Sigmoid colon (tissue), 7 donors: ENCODE data around the gene DOCK3. TPM values are rescaled to one million over a fixed set of nuclear protein-coding genes. Genes with fewer than 3 reads are reported as not detected.

Source experiments
- DNase-seq: peaks from one replicate; pipeline ENCODE4 v3.0.0-alpha.2; 2019
- H3K27ac ChIP-seq, 4 donors: fragments of 200-600 bp; sonication (generic); one replicate each; pipeline ENCODE4 v1.5.1; 2016 to 2019; ENCODE audit warnings: mild to moderate bottlenecking in 1 of 4
- H3K27me3 ChIP-seq, 3 donors: fragments of 200-600 bp; sonication (generic); one replicate each; pipeline ENCODE4 v1.5.1; 2019; ENCODE audit warnings: mild to moderate bottlenecking in 1 of 3
- H3K36me3 ChIP-seq, 4 donors: fragments of 200-600 bp; sonication (generic); one replicate each; pipeline ENCODE4 v1.5.1; 2016 to 2019
- H3K4me1 ChIP-seq, 4 donors: fragments of 200-600 bp; sonication (generic); one replicate each; pipeline ENCODE4 v1.5.1; 2017 to 2019
- H3K4me3 ChIP-seq, 4 donors: fragments of 200-600 bp; sonication (generic); one replicate each; pipeline ENCODE4 v1.5.1; 2017 to 2019; ENCODE audit warnings: mild to moderate bottlenecking in 2 of 4, moderate library complexity in 1 of 4
- H3K9me3 ChIP-seq, 4 donors: fragments of 200-600 bp in 3 of 4; sonication (generic) in 3 of 4; one replicate each; pipeline versions ENCODE4 v1.5.1 to v1.6.1; 2013 to 2019
- EP300 ChIP-seq, 4 donors: sonication (generic); formaldehyde crosslinking; IDR thresholded peaks; one replicate each; pipeline ENCODE4 v1.6.1; 2017; ENCODE audit warnings: antibody characterized with exemption in 4 of 4
- POLR2A ChIP-seq, 2 donors: fragments of 450-650 bp; IDR thresholded peaks; one replicate each; pipeline ENCODE4 v1.6.1; 2016; ENCODE audit warnings: antibody characterized with exemption in 2 of 2, mild to moderate bottlenecking in 2 of 2, moderate library complexity in 2 of 2
- POLR2AphosphoS5 ChIP-seq, 4 donors: sonication (generic); formaldehyde crosslinking; IDR thresholded peaks; one replicate each; pipeline ENCODE4 v1.6.1; 2017; ENCODE audit warnings: antibody characterized with exemption in 4 of 4
- WGBS, 2 donors: extraction: QIAGEN DNeasy Blood & Tissue Kit; methylation state at CpG; one replicate each; pipeline ENCODE4 v1.1.7; 2013; 5-methylcytosine and 5-hydroxymethylcytosine counted together
- intact Hi-C: fragments of 100-400 bp; cut with DNase I; formaldehyde crosslinking; loops from one replicate; pipeline ENCODE4 v1.15.1; 2023
- polyA plus RNA-seq, 3 donors: library from polyadenylated mRNA; stranded (reverse); fragments of 200-250 nt; gene quantifications; one replicate each; pipeline ENCODE4 v1.2.3, GENCODE V29; 2013
- total RNA-seq, 4 donors: library from RNA; depleted of rRNA; stranded (reverse); fragments of >200 nt; gene quantifications; one replicate each; pipeline ENCODE4 v1.1.0, GENCODE V29; 2016
- TF ChIP-seq, protein P1 (sequence below), 4 experiments: fragments of 450-650 bp in 3 of 4; fragments of 200-600 bp in 1 of 4; IDR thresholded peaks; one replicate each; pipeline ENCODE4 v1.5.1; 2016 to 2019; ENCODE audit warnings: antibody characterized with exemption in 4 of 4, mild to moderate bottlenecking in 3 of 4, moderate library complexity in 2 of 4
- donor health status: healthy with polysubstance abuse.
- donor health status: Bipolar disorder and iron deficiency.
- donor health status: healthy.

DOCK3 gene
- total and polyA plus RNA-seq, 7 donors = 0.25 to 4.4 (median 3.3) TPM; not detected in 2

GRCh38 chr3:51390246-51391074 lies 715.7 kb downstream of the DOCK3 start:
- no peaks in the 10 kb centered on the region for H3K9me3 ChIP-seq
- no peaks in the 10 kb centered on the region for H3K27me3 ChIP-seq
- peaks cover 0 to 76% (median 69%) of the 10 kb centered on the region in 4 donors for H3K4me1 ChIP-seq
- peak overlapping the region; percentile 6 to 87 (median 80) for H3K4me3 ChIP-seq
- TF ChIP-seq, protein P1, sequence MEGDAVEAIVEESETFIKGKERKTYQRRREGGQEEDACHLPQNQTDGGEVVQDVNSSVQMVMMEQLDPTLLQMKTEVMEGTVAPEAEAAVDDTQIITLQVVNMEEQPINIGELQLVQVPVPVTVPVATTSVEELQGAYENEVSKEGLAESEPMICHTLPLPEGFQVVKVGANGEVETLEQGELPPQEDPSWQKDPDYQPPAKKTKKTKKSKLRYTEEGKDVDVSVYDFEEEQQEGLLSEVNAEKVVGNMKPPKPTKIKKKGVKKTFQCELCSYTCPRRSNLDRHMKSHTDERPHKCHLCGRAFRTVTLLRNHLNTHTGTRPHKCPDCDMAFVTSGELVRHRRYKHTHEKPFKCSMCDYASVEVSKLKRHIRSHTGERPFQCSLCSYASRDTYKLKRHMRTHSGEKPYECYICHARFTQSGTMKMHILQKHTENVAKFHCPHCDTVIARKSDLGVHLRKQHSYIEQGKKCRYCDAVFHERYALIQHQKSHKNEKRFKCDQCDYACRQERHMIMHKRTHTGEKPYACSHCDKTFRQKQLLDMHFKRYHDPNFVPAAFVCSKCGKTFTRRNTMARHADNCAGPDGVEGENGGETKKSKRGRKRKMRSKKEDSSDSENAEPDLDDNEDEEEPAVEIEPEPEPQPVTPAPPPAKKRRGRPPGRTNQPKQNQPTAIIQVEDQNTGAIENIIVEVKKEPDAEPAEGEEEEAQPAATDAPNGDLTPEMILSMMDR (IDR thresholded peaks at IDR 0.05) = peak in 3 of 4 experiments; percentile 76 to 91 (median 83)
- no peak for TF ChIP-seq POLR2A (IDR thresholded peaks at IDR 0.05)
- TF ChIP-seq EP300 (IDR thresholded peaks at IDR 0.05) = no peak
- DNase-seq = no peak
- 32 to 42% methylated on average over 29 of the region's 29 CpGs for WGBS, 2 donors
- H3K27ac ChIP-seq = peak overlapping the region; percentile 85 to 95 (median 90)
- intact Hi-C loops = loop anchor here (2.0 to 10.0 kb wide), 3 partner anchors 108 to 1036 kb away; partner anchors contain the start of genes CYB561D2, NPRL2, PCBP4 and TMEM115
- peaks cover 16 to 48% (median 29%) of the 10 kb centered on the region in 4 donors for H3K36me3 ChIP-seq

GRCh38 chr3:51391075-51391565 lies 716.4 kb downstream of the DOCK3 start, which contains the start of gene RBM15B:
Gene RBM15B, plus strand, starts transcription at chr3:51391285. Its CDS starts 115 bp downstream, at chr3:51391400.
- no peaks in the 10 kb centered on the region for H3K9me3 ChIP-seq
- H3K27me3 ChIP-seq = no peaks in the 10 kb centered on the region
- H3K4me1 ChIP-seq = peaks cover 0 to 76% (median 65%) of the 10 kb centered on the region in 4 donors
- WGBS, 2 donors = 0 to 1% methylated on average over 83 of the region's 83 CpGs
- no peak for TF ChIP-seq POLR2A (IDR thresholded peaks at IDR 0.05)
- peak in 3 of 4 donors; percentile 53 to 80 (median 55) for TF ChIP-seq POLR2AphosphoS5 (IDR thresholded peaks at IDR 0.05)
- TF ChIP-seq, protein P1 (IDR thresholded peaks at IDR 0.05) = peak in 1 of 4 experiments; percentile 81
- TF ChIP-seq EP300 (IDR thresholded peaks at IDR 0.05) = peak in 1 of 4 donors; percentile 58
- peak; percentile 99 for DNase-seq
- intact Hi-C loops = loop anchor here (2.0 to 10.0 kb wide), 3 partner anchors 108 to 1036 kb away; partner anchors contain the start of genes CYB561D2, NPRL2, PCBP4 and TMEM115
- peak within 1 kb of the TSS; percentile 47 to 87 (median 80) for H3K4me3 ChIP-seq
- peak within 1 kb of the TSS; percentile 85 to 95 (median 90) for H3K27ac ChIP-seq
- H3K36me3 ChIP-seq = peaks cover 16 to 54% (median 34%) of the 10 kb centered on the region in 4 donors

GRCh38 chr3:51391566-51392354 lies 717.0 kb downstream of the DOCK3 start:
- TF ChIP-seq POLR2AphosphoS5 (IDR thresholded peaks at IDR 0.05) (peak in 1 of 4 donors; percentile 12), EP300 (IDR thresholded peaks at IDR 0.05) (no peak)
- TF ChIP-seq, protein P1 (IDR thresholded peaks at IDR 0.05) = no peak
- Histone ChIP-seq H3K9me3 (no peaks in the 10 kb centered on the region), H3K36me3 (peaks cover 16 to 61% (median 40%) of the 10 kb centered on the region in 4 donors), H3K27me3 (no peaks in the 10 kb centered on the region), H3K4me1 (peaks cover 0 to 76% (median 62%) of the 10 kb centered on the region in 4 donors), H3K4me3 (peak overlapping the region; percentile 47 to 87 (median 80)), H3K27ac (peak overlapping the region; percentile 85 to 95 (median 90))
- 4 to 8% methylated on average over 115 of the region's 115 CpGs for WGBS, 2 donors
- DNase-seq = no peak
- intact Hi-C loops = loop anchor here (2.0 to 10.0 kb wide), 3 partner anchors 107 to 1037 kb away; partner anchors contain the start of genes CYB561D2, NPRL2, PCBP4 and TMEM115
